Mammary epithelial cell (primary cell): Measurements from ENCODE around the gene TNFSF11.

Experiments used
- EZH2 ChIP-seq: IDR thresholded peaks from 2 replicates; pipeline ENCODE4 v1.6.1; 2012; ENCODE audit warnings: low read length, inconsistent platforms, borderline replicate concordance
- TF ChIP-seq, protein P1 (sequence below), 2 donors: IDR thresholded peaks in 1 of 2; conservative IDR thresholded peaks in 1 of 2; 2 replicates each; pipeline ENCODE4 v1.5.1; 2011 to 2012; ENCODE audit warnings: inconsistent platforms in 2 of 2, low read length in 2 of 2, mild to moderate bottlenecking in 2 of 2, control low read depth in 1 of 2, low read depth in 1 of 2; ENCODE audit not compliant: insufficient read depth in 1 of 2; ENCODE audit errors: extremely low read depth in 1 of 2

DNA sequence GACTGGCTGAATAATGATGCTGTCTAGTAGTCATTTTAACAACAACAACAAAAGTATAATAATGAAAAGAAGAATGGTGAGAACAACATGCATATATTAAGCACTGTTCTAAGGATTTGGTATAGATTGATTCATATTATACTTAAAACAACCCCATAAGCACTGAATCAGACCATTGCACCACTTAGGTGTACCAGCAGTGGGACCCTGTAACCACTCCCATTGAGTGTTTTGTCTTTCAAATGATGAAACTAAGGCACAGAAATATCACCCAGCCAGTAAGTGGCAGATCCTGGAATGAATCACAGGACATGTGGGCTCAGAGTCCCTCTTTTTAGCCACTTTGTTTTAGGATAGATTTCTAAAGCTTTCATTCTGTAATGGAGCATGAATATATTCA is 14.9 kb upstream of the TNFSF11 start:
- TF ChIP-seq, protein P1, sequence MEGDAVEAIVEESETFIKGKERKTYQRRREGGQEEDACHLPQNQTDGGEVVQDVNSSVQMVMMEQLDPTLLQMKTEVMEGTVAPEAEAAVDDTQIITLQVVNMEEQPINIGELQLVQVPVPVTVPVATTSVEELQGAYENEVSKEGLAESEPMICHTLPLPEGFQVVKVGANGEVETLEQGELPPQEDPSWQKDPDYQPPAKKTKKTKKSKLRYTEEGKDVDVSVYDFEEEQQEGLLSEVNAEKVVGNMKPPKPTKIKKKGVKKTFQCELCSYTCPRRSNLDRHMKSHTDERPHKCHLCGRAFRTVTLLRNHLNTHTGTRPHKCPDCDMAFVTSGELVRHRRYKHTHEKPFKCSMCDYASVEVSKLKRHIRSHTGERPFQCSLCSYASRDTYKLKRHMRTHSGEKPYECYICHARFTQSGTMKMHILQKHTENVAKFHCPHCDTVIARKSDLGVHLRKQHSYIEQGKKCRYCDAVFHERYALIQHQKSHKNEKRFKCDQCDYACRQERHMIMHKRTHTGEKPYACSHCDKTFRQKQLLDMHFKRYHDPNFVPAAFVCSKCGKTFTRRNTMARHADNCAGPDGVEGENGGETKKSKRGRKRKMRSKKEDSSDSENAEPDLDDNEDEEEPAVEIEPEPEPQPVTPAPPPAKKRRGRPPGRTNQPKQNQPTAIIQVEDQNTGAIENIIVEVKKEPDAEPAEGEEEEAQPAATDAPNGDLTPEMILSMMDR (conservative IDR thresholded peaks at IDR 0.05 in 1 of 2, IDR thresholded peaks at IDR 0.05 in 1 of 2; ENCODE audit: extremely low read depth in 1 of 2, insufficient read depth in 1 of 2, low read depth in 1 of 2, low read length in 2 of 2): no peak
- TF ChIP-seq EZH2: no peak
